HEK293T (cell line): ENCODE results near the gene DLG2.

ENCODE experiments used
- CTBP1 ChIP-seq: fragments of 450-650 bp; IDR thresholded peaks from 2 replicates; pipeline ENCODE4 v1.6.1; 2016; ENCODE audit warnings: borderline replicate concordance
- FOXA1 ChIP-seq: fragments of 450-650 bp; IDR thresholded peaks from 2 replicates; pipeline ENCODE4 v1.6.1; 2016; ENCODE audit warnings: mild to moderate bottlenecking
- FOXK2 ChIP-seq: fragments of 450-650 bp; IDR thresholded peaks from 2 replicates; pipeline ENCODE4 v1.6.1; 2016; ENCODE audit warnings: mild to moderate bottlenecking
- LEF1 ChIP-seq: fragments of 450-650 bp; IDR thresholded peaks from 2 replicates; pipeline ENCODE4 v1.6.1; 2017; ENCODE audit warnings: mild to moderate bottlenecking, borderline replicate concordance
- NFRKB ChIP-seq: fragments of 450-650 bp; IDR thresholded peaks from 2 replicates; pipeline ENCODE4 v1.6.1; 2016; ENCODE audit warnings: mild to moderate bottlenecking, moderate library complexity
- SP1 ChIP-seq: fragments of 450-650 bp; IDR thresholded peaks from 2 replicates; pipeline ENCODE4 v1.6.1; 2017
- SUZ12 ChIP-seq: fragments of 450-650 bp; IDR thresholded peaks from 2 replicates; pipeline ENCODE4 v1.6.1; 2016; ENCODE audit warnings: mild to moderate bottlenecking
- TARDBP ChIP-seq: fragments of 450-650 bp; IDR thresholded peaks from 2 replicates; pipeline ENCODE4 v1.6.1; 2016
- TF ChIP-seq, protein P1 (sequence below): fragments of 450-650 bp; IDR thresholded peaks from 2 replicates; pipeline ENCODE4 v1.6.1; 2016

GRCh38 chr11:84014539-84014938 lies 1612.6 kb downstream of the DLG2 start:
- TF ChIP-seq TARDBP = no peak
- no peak for TF ChIP-seq LEF1
- TF ChIP-seq, protein P1, sequence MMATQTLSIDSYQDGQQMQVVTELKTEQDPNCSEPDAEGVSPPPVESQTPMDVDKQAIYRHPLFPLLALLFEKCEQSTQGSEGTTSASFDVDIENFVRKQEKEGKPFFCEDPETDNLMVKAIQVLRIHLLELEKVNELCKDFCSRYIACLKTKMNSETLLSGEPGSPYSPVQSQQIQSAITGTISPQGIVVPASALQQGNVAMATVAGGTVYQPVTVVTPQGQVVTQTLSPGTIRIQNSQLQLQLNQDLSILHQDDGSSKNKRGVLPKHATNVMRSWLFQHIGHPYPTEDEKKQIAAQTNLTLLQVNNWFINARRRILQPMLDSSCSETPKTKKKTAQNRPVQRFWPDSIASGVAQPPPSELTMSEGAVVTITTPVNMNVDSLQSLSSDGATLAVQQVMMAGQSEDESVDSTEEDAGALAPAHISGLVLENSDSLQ = no peak
- TF ChIP-seq NFRKB = no peak
- TF ChIP-seq FOXK2 = no peak
- no peak for TF ChIP-seq FOXA1
- TF ChIP-seq SUZ12 = no peak
- no peak for TF ChIP-seq SP1
- TF ChIP-seq CTBP1 = no peak
